OCI-LY7 (cell line): Measurements from ENCODE around the gene GRK5. TPM values are rescaled to one million over a fixed set of nuclear protein-coding genes. Genes with fewer than 3 reads are reported as not detected.

Experiments
- BruUV-seq: library from RNA; stranded (reverse); fragments of 400-500 nt; replicated peaks from 2 replicates; lab custom pipeline; 2021; lab: Mats Ljungman, UMichigan
- CTCF ChIA-PET: fragments of 300-600 bp; sonication (Branson Sonifier 250); formaldehyde crosslinking; loops from one replicate; lab custom pipeline; 2022; ENCODE audit warnings: antibody characterized with exemption; ENCODE audit not compliant: unreplicated experiment; lab: Charles Lee
- POLR2A ChIA-PET: fragments of 300-600 bp; sonication (Branson Sonifier 250); formaldehyde crosslinking; loops from one replicate; lab custom pipeline; 2022; ENCODE audit warnings: antibody characterized with exemption; lab: Charles Lee
- DNase-seq: peaks from one replicate; pipeline ENCODE4 v3.0.0-alpha.2; 2015; ENCODE audit warnings: low spot score
- H2AFZ ChIP-seq: fragments of 200-600 bp; sonication (generic), shearing (Covaris generic); 2 replicates; pipeline ENCODE4 v1.6.1; 2014; ENCODE audit warnings: mild to moderate bottlenecking, antibody characterized with exemption, low read length, moderate library complexity
- H3K27ac ChIP-seq: fragments of 200-600 bp; sonication (generic); 2 replicates; pipeline ENCODE4 v1.5.1; 2014; ENCODE audit warnings: mixed run types, low read depth, mild to moderate bottlenecking, moderate library complexity, low read length, inconsistent platforms; ENCODE audit not compliant: poor library complexity, severe bottlenecking
- H3K36me3 ChIP-seq: fragments of 200-600 bp; sonication (generic); 2 replicates; pipeline ENCODE4 v1.6.1; 2014; ENCODE audit warnings: mild to moderate bottlenecking, antibody characterized with exemption, low read length, moderate library complexity, mixed read lengths; ENCODE audit not compliant: insufficient read depth
- H3K4me1 ChIP-seq: fragments of 200-600 bp; sonication (generic); 2 replicates; pipeline ENCODE4 v1.5.1; 2014; ENCODE audit warnings: mild to moderate bottlenecking, low read length; ENCODE audit not compliant: insufficient read depth, poor library complexity, severe bottlenecking
- H3K4me2 ChIP-seq: fragments of 200-600 bp; sonication (generic); 2 replicates; pipeline ENCODE4 v1.6.1; 2014; ENCODE audit warnings: mild to moderate bottlenecking, low read length
- H3K4me3 ChIP-seq: fragments of 200-600 bp; sonication (generic); 2 replicates; pipeline ENCODE4 v1.5.1; 2014; ENCODE audit warnings: mild to moderate bottlenecking, low read depth, low read length; ENCODE audit not compliant: poor library complexity, severe bottlenecking
- H3K79me2 ChIP-seq: fragments of 200-600 bp; sonication (generic); 2 replicates; pipeline ENCODE4 v1.6.1; 2016; ENCODE audit warnings: low read depth, mild to moderate bottlenecking, low read length, moderate library complexity, mixed read lengths; ENCODE audit not compliant: insufficient read depth
- H3K9me2 ChIP-seq: fragments of 200-600 bp; sonication (generic); 2 replicates; pipeline ENCODE4 v1.6.1; 2016; ENCODE audit warnings: mild to moderate bottlenecking, low read length, mixed read lengths; ENCODE audit not compliant: insufficient read depth
- H3K9me3 ChIP-seq: fragments of 200-600 bp; sonication (generic); 2 replicates; pipeline ENCODE4 v1.6.1; 2014; ENCODE audit warnings: mild to moderate bottlenecking, mixed run types, low read length, mixed read lengths
- H4K20me1 ChIP-seq: fragments of 200-600 bp; sonication (generic); 2 replicates; pipeline ENCODE4 v1.6.1; 2014; ENCODE audit warnings: mild to moderate bottlenecking, antibody characterized with exemption, low read length, moderate library complexity, mixed read lengths; ENCODE audit not compliant: insufficient read depth
- CTCF ChIP-seq: fragments of 200-600 bp; sonication (generic); conservative IDR thresholded peaks from 2 replicates; pipeline ENCODE4 v1.5.1; 2014; ENCODE audit warnings: mild to moderate bottlenecking, antibody characterized with exemption, low read length, moderate library complexity, mixed read lengths
- EZH2phosphoT487 ChIP-seq: fragments of 200-600 bp; sonication (generic); IDR thresholded peaks from 2 replicates; pipeline ENCODE4 v1.6.1; 2018; ENCODE audit warnings: low read depth, borderline replicate concordance, mild to moderate bottlenecking, mixed run types, antibody characterized with exemption, low read length, moderate library complexity, mixed read lengths
- intact Hi-C: fragments of 100-400 bp; cut with micrococcal nuclease; formaldehyde crosslinking; loops from one replicate; pipeline ENCODE4 v1.10.0; 2022; ENCODE audit not compliant: unreplicated experiment
- total RNA-seq, 2 experiments: library from RNA; depleted of rRNA in 1 of 2; stranded (reverse); fragments of >200 nt in 1 of 2; shearing (Covaris generic) in 1 of 2; gene quantifications; 2 replicates each; pipeline ENCODE4 v1.2.3, GENCODE V29; 2014 to 2022

Gene GRK5
- total RNA-seq, 2 experiments from 2014 or later, result 4.7 to 10.2 TPM

GRCh38 chr10:119250641-119251314 is 43.4 kb downstream of the GRK5 start:
- no peak overlapping the region for H2AFZ ChIP-seq
- CTCF ChIA-PET, result no interaction called here
- intact Hi-C loops, result no loop called here

GRCh38 chr10:119251315-119251708 is 43.9 kb downstream of the GRK5 start:
- no peak for DNase-seq
- Histone ChIP-seq H3K9me3 (no peaks in the 10 kb centered on the region), H3K36me3 (no peaks in the 10 kb centered on the region), H4K20me1 (no peaks in the 10 kb centered on the region), H2AFZ (no peak overlapping the region), H3K4me1 (no peaks in the 10 kb centered on the region), H3K9me2 (no peaks in the 10 kb centered on the region), H3K27ac (no peak overlapping the region), H3K4me2 (no peak overlapping the region), H3K79me2 (no peaks in the 10 kb centered on the region), H3K4me3 (no peak overlapping the region)
- CTCF ChIA-PET, result no interaction called here
- intact Hi-C loops, result no loop called here
- no TSS peak for BruUV-seq
- TF ChIP-seq CTCF (no peak), EZH2phosphoT487 (no peak)
- POLR2A ChIA-PET, result interaction anchor here (0.7 to 1.3 kb wide), 2 partner anchors 9 to 978 kb away, joined by 3 read pairs; no protein-coding TSS in a partner anchor

More at GRCh38 chr10:119250641-119251314, 43.4 kb downstream of the GRK5 start:
- H3K36me3 ChIP-seq, result no peaks in the 10 kb centered on the region
- no peaks in the 10 kb centered on the region for H3K9me2 ChIP-seq
- H3K4me3 ChIP-seq, result no peak overlapping the region
- no peaks in the 10 kb centered on the region for H3K4me1 ChIP-seq
- no peak overlapping the region for H3K27ac ChIP-seq
- no TSS peak for BruUV-seq
- H3K9me3 ChIP-seq, result no peaks in the 10 kb centered on the region
- no peaks in the 10 kb centered on the region for H4K20me1 ChIP-seq
- TF ChIP-seq CTCF (no peak), EZH2phosphoT487 (no peak)
- DNase-seq, result no peak
- POLR2A ChIA-PET, result interaction anchor here (1.3 kb wide), 1 partner anchor 8 kb away, joined by 3 read pairs; no protein-coding TSS in a partner anchor
- no peak overlapping the region for H3K4me2 ChIP-seq
- H3K79me2 ChIP-seq, result no peaks in the 10 kb centered on the region

GRCh38 chr10:119252051-119252465 is 44.7 kb downstream of the GRK5 start:
- Histone ChIP-seq H3K79me2 (no peaks in the 10 kb centered on the region), H4K20me1 (no peaks in the 10 kb centered on the region), H3K4me2 (no peak overlapping the region), H2AFZ (no peak overlapping the region), H3K4me1 (no peaks in the 10 kb centered on the region), H3K36me3 (no peaks in the 10 kb centered on the region), H3K9me2 (no peaks in the 10 kb centered on the region), H3K27ac (no peak overlapping the region), H3K4me3 (no peak overlapping the region), H3K9me3 (no peaks in the 10 kb centered on the region)
- DNase-seq, result no peak
- intact Hi-C loops, result no loop called here
- TF ChIP-seq CTCF, result no peak
- TF ChIP-seq EZH2phosphoT487, result no peak
- POLR2A ChIA-PET, result no interaction called here
- BruUV-seq, result no TSS peak
- CTCF ChIA-PET, result no interaction called here
